Lower lobe of right lung (tissue), 2 donors: ENCODE results near the gene SSBP1. TPM values are rescaled to one million over a fixed set of nuclear protein-coding genes. Genes with fewer than 3 reads are reported as not detected.

Source experiments
- ATAC-seq, 2 donors: fragments of 200-7000 bp; cut with Tn5 transposase; one replicate each; pipeline ENCODE4 v1.9.1; 2020 to 2022; ENCODE audit warnings: mild to moderate bottlenecking in 2 of 2, moderate library complexity in 2 of 2
- DNase-seq: peaks from one replicate; pipeline ENCODE4 v3.0.0-alpha.2; 2020
- H3K27ac ChIP-seq: fragments of 200-600 bp; one replicate; pipeline ENCODE4 v1.8.0; 2022
- H3K27me3 ChIP-seq: fragments of 200-600 bp; one replicate; pipeline ENCODE4 v1.8.0; 2022; ENCODE audit warnings: low read depth
- H3K36me3 ChIP-seq: fragments of 200-600 bp; one replicate; pipeline ENCODE4 v1.8.0; 2022; ENCODE audit warnings: mild to moderate bottlenecking
- H3K4me1 ChIP-seq: fragments of 200-600 bp; one replicate; pipeline ENCODE4 v1.8.0; 2022
- H3K4me3 ChIP-seq: fragments of 200-600 bp; one replicate; pipeline ENCODE4 v1.8.0; 2022; ENCODE audit warnings: mild to moderate bottlenecking
- H3K9me3 ChIP-seq: fragments of 200-600 bp; one replicate; pipeline ENCODE4 v1.8.0; 2022
- CTCF ChIP-seq: fragments of 200-600 bp; IDR thresholded peaks from one replicate; pipeline ENCODE4 v1.8.0; 2022; ENCODE audit warnings: antibody characterized with exemption, mild to moderate bottlenecking
- intact Hi-C: fragments of 100-400 bp; cut with DNase I; formaldehyde crosslinking; loops from one replicate; pipeline ENCODE4 v1.11.0; 2022
- total RNA-seq: library from RNA; stranded (reverse); fragmentation: NEBNext Ultra II Directional; extraction: Animal tissue kit (Norgen Biotek cat#: 25700); gene quantifications from one replicate; pipeline ENCODE4 v1.2.1, GENCODE V29; 2021
- donor health status: DM: no; HTN: yes; CAD: no; lungs with severe emphysema.

SSBP1 gene
- total RNA-seq, 1 donor from 2014 or later: 65.2 TPM

GRCh38 chr7:141704112-141704511, 34.0 kb upstream of the SSBP1 start:
- no peak overlapping the region for H3K4me3 ChIP-seq
- ATAC-seq (no peak), DNase-seq (no peak)
- TF ChIP-seq CTCF: no peak
- no peak overlapping the region for H3K27ac ChIP-seq
- no peaks in the 10 kb centered on the region for H3K36me3 ChIP-seq
- intact Hi-C loops: no loop called here
- H3K27me3 ChIP-seq: no peaks in the 10 kb centered on the region
- H3K9me3 ChIP-seq: no peaks in the 10 kb centered on the region
- peaks cover 19% of the 10 kb centered on the region for H3K4me1 ChIP-seq

GRCh38 chr7:141704741-141705140, 33.4 kb upstream of the SSBP1 start:
- TF ChIP-seq CTCF: no peak
- Histone ChIP-seq H3K36me3 (no peaks in the 10 kb centered on the region), H3K27ac (no peak overlapping the region), H3K4me3 (no peak overlapping the region), H3K27me3 (no peaks in the 10 kb centered on the region), H3K9me3 (no peaks in the 10 kb centered on the region), H3K4me1 (peaks cover 19% of the 10 kb centered on the region)
- no peak for DNase-seq
- intact Hi-C loops: no loop called here
- ATAC-seq: no peak

GRCh38 chr7:141706239-141707064, 31.7 kb upstream of the SSBP1 start:
- DNase-seq (no peak), ATAC-seq (no peak)
- Histone ChIP-seq H3K27me3 (no peaks in the 10 kb centered on the region), H3K4me1 (peaks cover 10% of the 10 kb centered on the region), H3K27ac (no peak overlapping the region), H3K9me3 (no peaks in the 10 kb centered on the region), H3K36me3 (no peaks in the 10 kb centered on the region), H3K4me3 (no peak overlapping the region)
- no peak for TF ChIP-seq CTCF
- intact Hi-C loops: no loop called here

GRCh38 chr7:141708351-141708750, 29.8 kb upstream of the SSBP1 start, which contains the start of gene WEE2:
TSS of gene WEE2 (plus strand) at chr7:141708353. CDS start at chr7:141708759, 406 bp downstream.
- intact Hi-C loops: no loop called here
- H3K4me3 ChIP-seq: no peak within 1 kb of the TSS
- no peak for ATAC-seq
- no peak for DNase-seq
- no peaks in the 10 kb centered on the region for H3K27me3 ChIP-seq
- no peak for TF ChIP-seq CTCF
- no peaks in the 10 kb centered on the region for H3K9me3 ChIP-seq
- no peaks in the 10 kb centered on the region for H3K4me1 ChIP-seq
- no peaks in the 10 kb centered on the region for H3K36me3 ChIP-seq
- H3K27ac ChIP-seq: no peak within 1 kb of the TSS

GRCh38 chr7:141709318-141709717, 28.8 kb upstream of the SSBP1 start:
- no peaks in the 10 kb centered on the region for H3K27me3 ChIP-seq
- ATAC-seq (no peak), DNase-seq (no peak)
- no peak overlapping the region for H3K27ac ChIP-seq
- H3K9me3 ChIP-seq: no peaks in the 10 kb centered on the region
- TF ChIP-seq CTCF: no peak
- intact Hi-C loops: no loop called here
- no peaks in the 10 kb centered on the region for H3K4me1 ChIP-seq
- H3K36me3 ChIP-seq: no peaks in the 10 kb centered on the region
- H3K4me3 ChIP-seq: no peak overlapping the region
